Neural cell (in vitro differentiated cells): ENCODE results near the gene ACSS3. TPM values are rescaled to one million over a fixed set of nuclear protein-coding genes. Genes with fewer than 3 reads are reported as not detected.

Experiments
- H2AFZ ChIP-seq: fragments of 200-600, 300-800 bp; sonication (generic), shearing (Covaris generic); 2 replicates; pipeline ENCODE4 v1.6.0; 2014; ENCODE audit warnings: low read depth, mild to moderate bottlenecking, antibody characterized with exemption, low read length, moderate library complexity
- H3F3A ChIP-seq: fragments of 200-600 bp; shearing (Covaris generic); 2 replicates; pipeline ENCODE4 v1.6.1; 2016; ENCODE audit warnings: mild to moderate bottlenecking, moderate library complexity, mixed read lengths, antibody characterized with exemption, low read length; ENCODE audit not compliant: insufficient read depth, poor library complexity, severe bottlenecking
- H3K27ac ChIP-seq: fragments of 200-600, 300-800 bp; sonication (generic), shearing (Covaris generic); 2 replicates; pipeline ENCODE4 v1.5.1; 2014; ENCODE audit warnings: mild to moderate bottlenecking, low read length, moderate library complexity
- H3K27me3 ChIP-seq: fragments of 300-800, 200-600 bp; sonication (generic), shearing (Covaris generic); 2 replicates; pipeline ENCODE4 v1.6.0; 2014; ENCODE audit warnings: mild to moderate bottlenecking, low read depth, low read length, moderate library complexity; ENCODE audit not compliant: insufficient read depth
- H3K36me3 ChIP-seq: fragments of 300-800, 200-600 bp; sonication (generic), shearing (Covaris generic); 2 replicates; pipeline ENCODE4 v1.5.1; 2014; ENCODE audit warnings: mild to moderate bottlenecking, antibody characterized with exemption, low read length, moderate library complexity; ENCODE audit not compliant: insufficient read depth
- H3K4me2 ChIP-seq: fragments of 300-800, 200-600 bp; sonication (generic), shearing (Covaris generic); 2 replicates; pipeline ENCODE4 v1.6.0; 2014; ENCODE audit warnings: mild to moderate bottlenecking, low read length
- H3K4me3 ChIP-seq: fragments of 300-800, 200-600 bp; sonication (generic), shearing (Covaris generic); 2 replicates; pipeline ENCODE4 v1.5.1; 2014; ENCODE audit warnings: mild to moderate bottlenecking, low read length, moderate library complexity
- H3K79me2 ChIP-seq: fragments of 200-600 bp; shearing (Covaris generic); replicated peaks from 2 replicates; pipeline ENCODE4 v1.6.0; 2014; ENCODE audit warnings: mild to moderate bottlenecking, low read length, moderate library complexity; ENCODE audit not compliant: insufficient read depth
- H3K9ac ChIP-seq: fragments of 300-800, 200-600 bp; sonication (generic), shearing (Covaris generic); 2 replicates; pipeline ENCODE4 v1.6.1; 2016; ENCODE audit warnings: mild to moderate bottlenecking, low read length, mixed read lengths
- H3K9me2 ChIP-seq: fragments of 200-600 bp; shearing (Covaris generic); 2 replicates; pipeline ENCODE4 v1.6.1; 2016; ENCODE audit warnings: mild to moderate bottlenecking, low read length, mixed read lengths; ENCODE audit not compliant: insufficient read depth
- H3K9me3 ChIP-seq: fragments of 200-600, 300-800 bp; sonication (generic), shearing (Covaris generic); 2 replicates; pipeline ENCODE4 v1.6.1; 2016; ENCODE audit warnings: mild to moderate bottlenecking, mixed run types, low read length, moderate library complexity, mixed read lengths
- H4K20me1 ChIP-seq: fragments of 200-600 bp; shearing (Covaris generic); 2 replicates; pipeline ENCODE4 v1.6.1; 2016; ENCODE audit warnings: mild to moderate bottlenecking, mixed run types; ENCODE audit not compliant: insufficient read depth
- EP300 ChIP-seq: fragments of 450-650 bp; conservative IDR thresholded peaks from 2 replicates; pipeline ENCODE4 v1.6.1; 2014; ENCODE audit warnings: antibody characterized with exemption, mild to moderate bottlenecking, moderate library complexity; ENCODE audit not compliant: poor library complexity, severe bottlenecking
- EZH2 ChIP-seq: fragments of 200-600, 300-800 bp; shearing (Covaris generic), sonication (generic); IDR thresholded peaks from 2 replicates; pipeline ENCODE4 v1.6.1; 2014; ENCODE audit warnings: antibody characterized with exemption, low read length, borderline replicate concordance, mild to moderate bottlenecking; ENCODE audit not compliant: insufficient read depth, poor library complexity, severe bottlenecking
- MXI1 ChIP-seq: fragments of 450-650 bp; conservative IDR thresholded peaks from 2 replicates; pipeline ENCODE4 v1.6.1; 2014; ENCODE audit warnings: antibody characterized with exemption, mild to moderate bottlenecking; ENCODE audit not compliant: poor library complexity, severe bottlenecking
- POLR2AphosphoS5 ChIP-seq: IDR thresholded peaks from 2 replicates; pipeline ENCODE4 v1.6.1; 2012
- RAD21 ChIP-seq: fragments of 450-650 bp; conservative IDR thresholded peaks from 2 replicates; pipeline ENCODE4 v1.6.1; 2014; ENCODE audit warnings: antibody characterized with exemption, mild to moderate bottlenecking, moderate library complexity
- SMC3 ChIP-seq: fragments of 450-650 bp; conservative IDR thresholded peaks from 2 replicates; pipeline ENCODE4 v1.6.1; 2014; ENCODE audit warnings: antibody characterized with exemption, mild to moderate bottlenecking, moderate library complexity; ENCODE audit not compliant: poor library complexity
- TAF1 ChIP-seq: IDR thresholded peaks from 2 replicates; pipeline ENCODE4 v1.6.1; 2012; ENCODE audit warnings: low read depth
- polyA plus RNA-seq: library from polyadenylated mRNA; depleted of rRNA; stranded (reverse); fragments of >200 nt; gene quantifications from 2 replicates; pipeline ENCODE4 v1.2.3, GENCODE V29; 2014
- TF ChIP-seq, protein P1 (sequence below): fragments of 450-650 bp; IDR thresholded peaks from 2 replicates; pipeline ENCODE4 v1.5.1; 2014; ENCODE audit warnings: antibody characterized with exemption, mild to moderate bottlenecking, moderate library complexity; ENCODE audit not compliant: poor library complexity, severe bottlenecking
- TF ChIP-seq, protein P2 (sequence below): IDR thresholded peaks from 2 replicates; pipeline ENCODE4 v1.6.1; 2012; ENCODE audit warnings: borderline replicate concordance

Gene ACSS3
- polyA plus RNA-seq, 1 donor from 2014 or later: 0.31 TPM

DNA sequence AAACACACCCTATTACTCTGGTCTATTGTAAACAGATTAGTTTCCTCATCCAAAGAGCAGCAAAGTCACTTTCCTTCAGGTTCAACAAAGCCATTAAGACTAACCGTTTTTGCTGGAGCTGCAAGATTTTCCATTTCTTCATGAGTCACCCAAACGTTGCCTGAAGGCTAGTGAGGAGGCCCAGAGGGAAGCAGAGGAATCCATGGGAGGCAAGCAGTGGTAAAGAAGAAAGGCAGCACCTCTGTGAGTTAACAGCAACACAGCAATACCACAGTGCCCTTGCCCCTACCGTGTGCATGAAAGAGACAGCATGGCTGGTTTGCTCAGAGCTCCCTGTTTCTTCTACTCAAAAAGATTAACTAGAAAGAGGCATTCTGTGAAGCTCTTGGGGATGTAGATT is 206.3 kb downstream of the ACSS3 start:
- H3K9me3 ChIP-seq: no peaks in the 10 kb centered on the region
- H3K27ac ChIP-seq: no peak overlapping the region
- no peaks in the 10 kb centered on the region for H4K20me1 ChIP-seq
- no peaks in the 10 kb centered on the region for H3K9me2 ChIP-seq
- no peak overlapping the region for H2AFZ ChIP-seq
- no peaks in the 10 kb centered on the region for H3K79me2 ChIP-seq
- H3F3A ChIP-seq: no peaks in the 10 kb centered on the region
- no peak overlapping the region for H3K4me2 ChIP-seq
- H3K9ac ChIP-seq: no peak overlapping the region
- TF ChIP-seq EP300: no peak
- no peak for TF ChIP-seq POLR2AphosphoS5
- no peak for TF ChIP-seq SMC3
- TF ChIP-seq, protein P1, sequence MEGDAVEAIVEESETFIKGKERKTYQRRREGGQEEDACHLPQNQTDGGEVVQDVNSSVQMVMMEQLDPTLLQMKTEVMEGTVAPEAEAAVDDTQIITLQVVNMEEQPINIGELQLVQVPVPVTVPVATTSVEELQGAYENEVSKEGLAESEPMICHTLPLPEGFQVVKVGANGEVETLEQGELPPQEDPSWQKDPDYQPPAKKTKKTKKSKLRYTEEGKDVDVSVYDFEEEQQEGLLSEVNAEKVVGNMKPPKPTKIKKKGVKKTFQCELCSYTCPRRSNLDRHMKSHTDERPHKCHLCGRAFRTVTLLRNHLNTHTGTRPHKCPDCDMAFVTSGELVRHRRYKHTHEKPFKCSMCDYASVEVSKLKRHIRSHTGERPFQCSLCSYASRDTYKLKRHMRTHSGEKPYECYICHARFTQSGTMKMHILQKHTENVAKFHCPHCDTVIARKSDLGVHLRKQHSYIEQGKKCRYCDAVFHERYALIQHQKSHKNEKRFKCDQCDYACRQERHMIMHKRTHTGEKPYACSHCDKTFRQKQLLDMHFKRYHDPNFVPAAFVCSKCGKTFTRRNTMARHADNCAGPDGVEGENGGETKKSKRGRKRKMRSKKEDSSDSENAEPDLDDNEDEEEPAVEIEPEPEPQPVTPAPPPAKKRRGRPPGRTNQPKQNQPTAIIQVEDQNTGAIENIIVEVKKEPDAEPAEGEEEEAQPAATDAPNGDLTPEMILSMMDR: no peak
- TF ChIP-seq, protein P2, sequence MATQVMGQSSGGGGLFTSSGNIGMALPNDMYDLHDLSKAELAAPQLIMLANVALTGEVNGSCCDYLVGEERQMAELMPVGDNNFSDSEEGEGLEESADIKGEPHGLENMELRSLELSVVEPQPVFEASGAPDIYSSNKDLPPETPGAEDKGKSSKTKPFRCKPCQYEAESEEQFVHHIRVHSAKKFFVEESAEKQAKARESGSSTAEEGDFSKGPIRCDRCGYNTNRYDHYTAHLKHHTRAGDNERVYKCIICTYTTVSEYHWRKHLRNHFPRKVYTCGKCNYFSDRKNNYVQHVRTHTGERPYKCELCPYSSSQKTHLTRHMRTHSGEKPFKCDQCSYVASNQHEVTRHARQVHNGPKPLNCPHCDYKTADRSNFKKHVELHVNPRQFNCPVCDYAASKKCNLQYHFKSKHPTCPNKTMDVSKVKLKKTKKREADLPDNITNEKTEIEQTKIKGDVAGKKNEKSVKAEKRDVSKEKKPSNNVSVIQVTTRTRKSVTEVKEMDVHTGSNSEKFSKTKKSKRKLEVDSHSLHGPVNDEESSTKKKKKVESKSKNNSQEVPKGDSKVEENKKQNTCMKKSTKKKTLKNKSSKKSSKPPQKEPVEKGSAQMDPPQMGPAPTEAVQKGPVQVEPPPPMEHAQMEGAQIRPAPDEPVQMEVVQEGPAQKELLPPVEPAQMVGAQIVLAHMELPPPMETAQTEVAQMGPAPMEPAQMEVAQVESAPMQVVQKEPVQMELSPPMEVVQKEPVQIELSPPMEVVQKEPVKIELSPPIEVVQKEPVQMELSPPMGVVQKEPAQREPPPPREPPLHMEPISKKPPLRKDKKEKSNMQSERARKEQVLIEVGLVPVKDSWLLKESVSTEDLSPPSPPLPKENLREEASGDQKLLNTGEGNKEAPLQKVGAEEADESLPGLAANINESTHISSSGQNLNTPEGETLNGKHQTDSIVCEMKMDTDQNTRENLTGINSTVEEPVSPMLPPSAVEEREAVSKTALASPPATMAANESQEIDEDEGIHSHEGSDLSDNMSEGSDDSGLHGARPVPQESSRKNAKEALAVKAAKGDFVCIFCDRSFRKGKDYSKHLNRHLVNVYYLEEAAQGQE: no peak
- TF ChIP-seq MXI1: no peak
- TF ChIP-seq TAF1: no peak
- no peak for TF ChIP-seq EZH2
- TF ChIP-seq RAD21: no peak
- H3K27me3 ChIP-seq: no peaks in the 10 kb centered on the region
- no peaks in the 10 kb centered on the region for H3K36me3 ChIP-seq
- no peak overlapping the region for H3K4me3 ChIP-seq

DNA sequence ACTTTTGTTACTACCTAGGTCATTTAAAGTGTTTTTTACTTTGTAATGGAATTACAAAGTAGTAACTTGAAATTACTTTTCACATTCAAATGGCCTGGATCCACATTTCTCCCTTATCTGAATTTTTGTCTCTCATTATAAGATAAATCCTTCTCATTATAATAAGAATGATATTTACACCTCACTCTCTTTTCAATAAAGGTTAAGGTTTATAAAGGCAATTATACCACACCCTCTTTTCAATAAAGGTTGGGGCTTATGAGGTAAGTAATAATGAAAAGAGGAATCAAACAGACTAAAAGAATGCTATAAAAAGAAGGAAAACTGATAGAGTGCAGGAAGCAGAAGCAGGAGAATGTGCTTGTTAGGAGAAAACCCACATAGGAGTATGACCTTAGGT is 210.8 kb downstream of the ACSS3 start:
- H3K79me2 ChIP-seq: no peaks in the 10 kb centered on the region
- no peak for TF ChIP-seq EP300
- TF ChIP-seq, protein P1: no peak
- no peak for TF ChIP-seq TAF1
- TF ChIP-seq SMC3: no peak
- no peak for TF ChIP-seq EZH2
- no peak for TF ChIP-seq POLR2AphosphoS5
- no peak for TF ChIP-seq RAD21
- no peak for TF ChIP-seq MXI1
- TF ChIP-seq, protein P2: no peak
- no peak overlapping the region for H2AFZ ChIP-seq
- H3K9me3 ChIP-seq: no peaks in the 10 kb centered on the region
- no peak overlapping the region for H3K27ac ChIP-seq
- H3K27me3 ChIP-seq: no peaks in the 10 kb centered on the region
- H3F3A ChIP-seq: no peaks in the 10 kb centered on the region
- no peaks in the 10 kb centered on the region for H3K9me2 ChIP-seq
- H3K9ac ChIP-seq: no peak overlapping the region
- no peaks in the 10 kb centered on the region for H4K20me1 ChIP-seq
- no peak overlapping the region for H3K4me3 ChIP-seq
- H3K4me2 ChIP-seq: no peak overlapping the region
- no peaks in the 10 kb centered on the region for H3K36me3 ChIP-seq
